Brain microvascular endothelial cell (primary cell): ENCODE measurements around the gene PARVB.

ENCODE experiments used
- DNase-seq: peaks from one replicate; pipeline ENCODE4 v3.0.0-alpha.2; 2020
- H3K27ac ChIP-seq: fragments of 250-450 bp; sonication (Bioruptor Pico); 2 replicates; pipeline ENCODE4 v1.5.1; 2020; ENCODE audit warnings: mild to moderate bottlenecking, moderate library complexity
- H3K27me3 ChIP-seq: fragments of 250-450 bp; sonication (Bioruptor Pico); replicated peaks from 2 replicates; pipeline ENCODE4 v1.5.1; 2020; ENCODE audit warnings: mild to moderate bottlenecking
- H3K36me3 ChIP-seq: fragments of 250-450 bp; sonication (Bioruptor Pico); replicated peaks from 2 replicates; pipeline ENCODE4 v1.5.1; 2020; ENCODE audit warnings: mild to moderate bottlenecking
- H3K4me3 ChIP-seq: 2 replicates; pipeline ENCODE4 v1.5.1; 2011; ENCODE audit warnings: low read depth, mild to moderate bottlenecking, control low read depth, low read length, moderate library complexity
- CTCF ChIP-seq: IDR thresholded peaks from 2 replicates; pipeline ENCODE4 v1.5.1; 2011; ENCODE audit warnings: low read depth, mild to moderate bottlenecking, moderate library complexity, low read length, control low read depth, inconsistent platforms; ENCODE audit errors: missing control alignments
- in situ Hi-C: cut with HindIII; loops from 2 replicates; pipeline ENCODE4 v1.10.0; 2017; ENCODE audit warnings: low sequenced_read_pairs, low pct_ligation_motif_present

The PARVB gene

GRCh38 chr22:44183287-44183588 is 159.1 kb downstream of the PARVB start:
- no peak for TF ChIP-seq CTCF
- Histone ChIP-seq H3K36me3 (no peaks in the 10 kb centered on the region), H3K4me3 (no peak overlapping the region), H3K27me3 (peaks cover 6% of the 10 kb centered on the region), H3K27ac (no peak overlapping the region)
- DNase-seq = no peak
- in situ Hi-C loops = no loop called here

GRCh38 chr22:44184006-44184405 is 159.9 kb downstream of the PARVB start:
- TF ChIP-seq CTCF = no peak
- in situ Hi-C loops = no loop called here
- DNase-seq = no peak
- Histone ChIP-seq H3K4me3 (no peak overlapping the region), H3K27me3 (peaks cover 6% of the 10 kb centered on the region), H3K27ac (no peak overlapping the region), H3K36me3 (no peaks in the 10 kb centered on the region)

GRCh38 chr22:44185237-44186120 is 161.4 kb downstream of the PARVB start:
- in situ Hi-C loops = no loop called here
- no peak overlapping the region for H3K27ac ChIP-seq
- DNase-seq = no peak
- H3K4me3 ChIP-seq = no peak overlapping the region
- H3K36me3 ChIP-seq = no peaks in the 10 kb centered on the region
- peaks cover 2% of the 10 kb centered on the region for H3K27me3 ChIP-seq
- no peak for TF ChIP-seq CTCF

GRCh38 chr22:44186121-44186510 is 162.0 kb downstream of the PARVB start:
- DNase-seq = no peak
- Histone ChIP-seq H3K4me3 (no peak overlapping the region), H3K36me3 (no peaks in the 10 kb centered on the region), H3K27me3 (peaks cover 2% of the 10 kb centered on the region), H3K27ac (no peak overlapping the region)
- in situ Hi-C loops = no loop called here
- TF ChIP-seq CTCF = no peak

GRCh38 chr22:44186737-44187136 is 162.6 kb downstream of the PARVB start:
- DNase-seq = no peak
- H3K27ac ChIP-seq = no peak overlapping the region
- in situ Hi-C loops = no loop called here
- no peak for TF ChIP-seq CTCF
- peaks cover 2% of the 10 kb centered on the region for H3K27me3 ChIP-seq
- no peaks in the 10 kb centered on the region for H3K36me3 ChIP-seq
- H3K4me3 ChIP-seq = no peak overlapping the region
